GM21515 (cell line): ENCODE data around the gene RANGAP1.

ENCODE experiments used
- ATAC-seq: cut with Tn5 transposase; IDR thresholded peaks from one replicate; pipeline ENCODE4 v1.9.1; 2021; ENCODE audit not compliant: unreplicated experiment

Gene RANGAP1

DNA sequence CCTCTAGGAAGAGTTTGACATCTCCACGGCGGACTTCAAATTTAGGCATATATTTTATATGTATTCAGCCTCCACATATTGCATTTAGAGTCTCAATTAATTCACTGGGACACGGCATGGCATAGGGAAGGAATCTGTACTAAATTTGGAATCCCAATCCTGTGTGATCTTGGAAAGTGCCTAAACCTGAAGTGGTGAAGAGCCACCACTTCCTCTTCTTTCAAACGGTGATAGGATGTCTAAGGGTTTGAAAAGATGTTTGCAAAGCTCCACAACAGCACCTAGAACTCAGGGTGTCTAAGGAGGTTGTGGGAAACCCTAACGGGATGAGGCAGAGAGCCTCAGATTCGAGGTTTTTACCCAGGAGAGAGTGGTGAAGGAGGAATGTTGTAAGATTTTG is 81.9 kb downstream of the RANGAP1 start:
- ATAC-seq, result no peak

- ATAC-seq, result no peak
These were observed 82.9 kb downstream of the RANGAP1 start for GRCh38 chr22:41203118-41203517.

GRCh38 chr22:41201141-41201540 is 84.8 kb downstream of the RANGAP1 start:
- no peak for ATAC-seq

- ATAC-seq, result no peak
These were observed 87.9 kb downstream of the RANGAP1 start for GRCh38 chr22:41198027-41198580.

GRCh38 chr22:41197038-41197972 is 88.7 kb downstream of the RANGAP1 start:
- ATAC-seq, result peak; percentile 75
